ENCODE measurements around the gene HIRA.
"Not testable (repeated sequence)": the region's sequence is repeated elsewhere in the genome, so short reads cannot be mapped to it uniquely, and the experiment has no call there.

Gene HIRA

DNA sequence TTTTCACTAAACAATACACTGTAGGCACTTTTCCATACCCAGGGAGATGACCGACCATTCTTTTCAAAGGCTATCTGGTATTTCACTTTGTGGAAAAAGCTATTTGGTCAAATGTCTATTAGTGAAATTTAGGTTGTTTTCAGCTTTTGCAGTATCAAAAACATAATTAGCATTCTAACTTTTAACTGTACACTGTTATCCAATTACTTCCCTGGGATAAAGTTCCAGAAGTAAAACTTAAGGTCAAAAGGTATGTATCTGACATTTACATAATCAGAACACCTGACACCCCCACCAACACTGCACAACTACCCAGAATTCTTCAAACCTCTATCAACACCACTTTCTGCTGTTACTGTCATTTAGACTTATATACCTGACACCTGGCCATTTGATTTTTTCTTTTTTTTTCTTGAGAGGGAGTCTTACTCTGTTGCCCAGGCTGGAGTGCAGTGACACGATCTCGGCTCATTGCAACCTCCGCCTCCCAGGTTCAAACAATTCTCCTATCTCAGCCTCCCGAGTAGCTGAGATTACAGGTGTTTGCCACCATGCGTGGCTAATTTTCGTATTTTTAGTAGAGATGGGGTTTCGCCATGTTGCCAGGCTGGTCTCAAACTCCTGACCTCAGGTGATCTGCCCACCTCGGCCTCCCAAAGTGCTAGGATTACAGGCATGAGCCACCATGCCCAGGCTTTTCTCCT, 13.9 kb upstream of the HIRA start:
- H3K27me3 ChIP-seq (ENCODE audit: insufficient read depth, low read length); H2AFZ ChIP-seq (ENCODE audit: low read depth, low read length); H3K4me3 ChIP-seq (ENCODE audit: low read length); H3K9me3 ChIP-seq (ENCODE audit: low read length): not testable (repeated sequence)
- H3K36me3 ChIP-seq (ENCODE audit: insufficient read depth, low read length), result peaks cover 38% of the 10 kb centered on the region
- peaks cover 25% of the 10 kb centered on the region for H3K4me1 ChIP-seq (ENCODE audit: insufficient read depth, low read length)

DNA sequence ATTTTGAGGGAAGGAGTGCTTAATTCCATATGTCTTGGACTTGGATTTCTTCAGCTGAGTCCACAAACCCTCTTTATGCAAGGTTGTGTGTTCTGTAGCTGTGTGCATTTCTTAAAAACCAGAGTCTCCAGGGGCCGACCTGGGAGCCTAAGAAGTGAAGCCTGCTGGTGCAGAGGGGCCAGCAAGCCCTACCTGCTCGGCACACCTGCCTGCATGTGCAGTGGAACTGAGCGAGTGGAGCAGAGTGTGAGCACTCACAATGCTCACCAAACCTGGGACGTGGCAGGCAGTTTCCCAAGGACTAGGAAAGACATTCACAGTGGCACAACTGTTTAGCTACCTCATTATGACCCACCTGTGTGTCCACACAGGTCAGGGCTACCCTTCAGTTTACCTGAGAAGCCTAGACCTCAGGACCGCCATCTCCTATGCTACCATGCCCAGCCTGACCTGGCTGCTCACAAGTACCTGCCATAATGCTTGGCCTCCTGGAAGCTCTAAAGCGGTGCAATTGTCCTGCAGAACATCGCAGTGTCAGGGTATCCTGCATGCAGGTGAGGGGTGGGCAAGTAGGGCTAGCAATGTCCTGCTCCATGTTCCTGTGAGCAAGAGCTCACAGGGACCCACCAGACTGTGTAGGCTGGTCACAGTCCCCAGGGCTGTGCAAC, 12.1 kb upstream of the HIRA start:
- peaks cover 28% of the 10 kb centered on the region for H3K36me3 ChIP-seq (ENCODE audit: insufficient read depth, low read length)
- peaks cover 18% of the 10 kb centered on the region for H3K4me1 ChIP-seq (ENCODE audit: insufficient read depth, low read length)
- no peak overlapping the region for H3K4me3 ChIP-seq (ENCODE audit: low read length)
- no peaks in the 10 kb centered on the region for H3K27me3 ChIP-seq (ENCODE audit: insufficient read depth, low read length)
- no peaks in the 10 kb centered on the region for H3K9me3 ChIP-seq (ENCODE audit: low read length)
- no peak overlapping the region for H2AFZ ChIP-seq (ENCODE audit: low read depth, low read length)

DNA sequence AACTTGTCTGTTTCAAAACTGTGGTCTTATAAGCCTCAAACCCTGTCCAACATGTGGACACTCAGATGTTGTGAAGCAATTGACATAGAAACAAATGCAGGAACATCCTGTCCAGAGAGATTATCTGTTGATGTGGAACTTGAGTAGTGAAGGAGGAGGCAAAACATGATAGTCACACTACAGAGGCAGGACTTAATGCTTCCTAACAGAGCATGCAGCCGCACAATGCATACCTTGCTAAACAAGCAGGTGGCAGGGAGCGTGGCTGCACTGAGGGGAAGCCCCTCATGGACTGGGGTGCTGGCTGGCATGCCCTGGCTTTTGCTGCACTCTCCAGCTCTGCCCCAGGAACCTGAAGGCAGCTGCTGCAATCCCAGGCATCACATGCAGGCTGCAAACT, 10.6 kb upstream of the HIRA start:
- H3K36me3 ChIP-seq (ENCODE audit: insufficient read depth, low read length), result peaks cover 34% of the 10 kb centered on the region
- H3K4me1 ChIP-seq (ENCODE audit: insufficient read depth, low read length), result peaks cover 10% of the 10 kb centered on the region
- H3K27me3 ChIP-seq (ENCODE audit: insufficient read depth, low read length), result no peaks in the 10 kb centered on the region
- H2AFZ ChIP-seq (ENCODE audit: low read depth, low read length), result no peak overlapping the region
- no peak overlapping the region for H3K4me3 ChIP-seq (ENCODE audit: low read length)
- H3K9me3 ChIP-seq (ENCODE audit: low read length), result no peaks in the 10 kb centered on the region

DNA sequence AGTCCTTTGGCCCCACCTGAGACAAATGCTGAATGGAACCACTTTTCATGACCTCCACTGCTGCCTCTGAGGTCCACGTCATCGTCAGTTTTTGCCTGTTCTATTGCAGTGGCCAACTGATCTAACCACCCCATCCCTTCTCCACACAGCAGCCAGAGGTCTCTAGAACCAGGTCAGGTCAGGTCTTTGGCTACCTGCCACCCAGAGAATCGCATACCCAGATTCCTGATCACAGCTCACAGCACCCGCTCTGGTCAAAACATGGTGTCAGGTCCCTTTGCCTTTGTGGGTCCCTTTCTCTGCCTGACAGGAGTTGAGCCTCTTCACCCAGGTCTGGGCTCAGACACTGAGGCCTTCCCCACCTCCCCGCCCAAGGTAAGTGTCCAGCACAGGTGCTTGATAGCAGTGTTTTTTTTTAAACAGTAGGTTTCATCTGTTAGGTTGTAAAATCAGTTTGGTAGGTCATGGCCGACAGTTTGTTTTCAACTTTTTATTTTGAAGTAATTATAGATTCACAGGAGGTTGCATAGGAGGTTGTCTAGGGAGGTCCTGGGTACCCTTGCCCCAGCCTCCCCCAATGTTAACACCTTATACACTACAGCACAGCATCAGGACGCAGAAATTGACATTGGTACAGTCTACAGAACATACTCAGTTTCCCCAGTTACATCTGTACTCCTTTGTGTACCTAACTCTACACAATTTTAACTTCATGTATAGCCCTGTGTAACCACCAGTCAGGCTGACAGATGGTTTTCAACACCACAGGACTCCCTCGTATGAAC, 9.1 kb upstream of the HIRA start:
- no peak overlapping the region for H2AFZ ChIP-seq (ENCODE audit: low read depth, low read length)
- H3K4me3 ChIP-seq (ENCODE audit: low read length), result no peak overlapping the region
- H3K4me1 ChIP-seq (ENCODE audit: insufficient read depth, low read length), result no peaks in the 10 kb centered on the region
- no peaks in the 10 kb centered on the region for H3K9me3 ChIP-seq (ENCODE audit: low read length)
- H3K36me3 ChIP-seq (ENCODE audit: insufficient read depth, low read length), result peaks cover 44% of the 10 kb centered on the region
- no peaks in the 10 kb centered on the region for H3K27me3 ChIP-seq (ENCODE audit: insufficient read depth, low read length)

DNA sequence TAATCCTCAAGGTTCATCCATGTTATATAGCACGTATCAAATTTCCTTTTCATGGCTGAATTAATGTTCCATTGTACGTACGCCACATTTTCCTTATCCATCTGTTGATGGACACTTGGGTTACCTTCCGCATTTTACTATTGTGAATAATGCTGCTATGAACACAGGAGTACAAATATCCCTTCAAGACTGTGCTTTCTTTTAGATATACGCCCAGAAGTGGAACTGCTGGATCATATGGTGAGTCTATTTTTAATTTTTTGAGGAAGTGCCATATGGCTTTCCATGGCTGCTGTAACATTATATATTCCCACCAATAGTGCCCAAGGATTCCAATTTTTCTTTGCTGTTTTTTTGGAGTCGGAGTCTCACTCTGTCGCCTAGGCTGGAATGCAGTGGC, 6.8 kb upstream of the HIRA start:
- no peaks in the 10 kb centered on the region for H3K27me3 ChIP-seq (ENCODE audit: insufficient read depth, low read length)
- no peak overlapping the region for H3K4me3 ChIP-seq (ENCODE audit: low read length)
- no peaks in the 10 kb centered on the region for H3K9me3 ChIP-seq (ENCODE audit: low read length)
- peaks cover 41% of the 10 kb centered on the region for H3K36me3 ChIP-seq (ENCODE audit: insufficient read depth, low read length)
- no peak overlapping the region for H2AFZ ChIP-seq (ENCODE audit: low read depth, low read length)
- H3K4me1 ChIP-seq (ENCODE audit: insufficient read depth, low read length), result peaks cover 6% of the 10 kb centered on the region

DNA sequence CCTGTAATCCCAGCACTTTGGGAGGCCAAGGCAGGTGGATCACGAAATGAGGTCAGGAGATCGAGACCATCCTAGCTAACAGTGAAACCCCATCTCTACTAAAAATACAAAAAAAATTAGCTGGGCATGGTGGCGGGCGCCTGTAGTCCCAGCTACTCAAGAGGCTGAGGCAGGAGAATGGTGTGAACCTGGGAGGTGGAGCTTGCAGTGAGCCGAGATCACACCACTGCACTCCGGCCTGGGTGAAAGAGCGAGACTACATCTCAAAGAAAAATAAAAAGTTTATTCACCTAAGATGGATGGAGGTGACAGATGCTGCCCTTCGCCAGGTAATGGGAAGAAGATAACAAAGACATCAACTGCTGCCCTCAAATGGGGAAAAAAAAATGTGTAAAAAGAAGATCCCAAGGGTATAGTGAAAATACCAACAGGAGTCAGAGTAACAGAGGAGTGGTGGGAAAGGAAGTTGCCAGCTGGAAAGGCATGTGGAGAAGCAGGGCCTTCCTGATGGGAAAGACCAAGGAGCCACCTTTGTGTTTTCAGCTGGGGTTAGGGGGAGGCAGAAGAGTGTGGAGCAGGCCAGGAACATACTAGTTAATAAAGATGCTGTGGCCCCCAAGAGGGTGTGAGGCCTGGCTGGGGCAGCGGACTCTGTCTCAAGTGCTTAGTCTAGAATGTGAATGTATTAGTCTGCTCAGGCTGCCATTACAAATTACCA, 5.1 kb upstream of the HIRA start:
- H3K4me3 ChIP-seq (ENCODE audit: low read length); H3K9me3 ChIP-seq (ENCODE audit: low read length); H3K27me3 ChIP-seq (ENCODE audit: insufficient read depth, low read length); H3K4me1 ChIP-seq (ENCODE audit: insufficient read depth, low read length); H2AFZ ChIP-seq (ENCODE audit: low read depth, low read length): not testable (repeated sequence)
- peaks cover 36% of the 10 kb centered on the region for H3K36me3 ChIP-seq (ENCODE audit: insufficient read depth, low read length)

DNA sequence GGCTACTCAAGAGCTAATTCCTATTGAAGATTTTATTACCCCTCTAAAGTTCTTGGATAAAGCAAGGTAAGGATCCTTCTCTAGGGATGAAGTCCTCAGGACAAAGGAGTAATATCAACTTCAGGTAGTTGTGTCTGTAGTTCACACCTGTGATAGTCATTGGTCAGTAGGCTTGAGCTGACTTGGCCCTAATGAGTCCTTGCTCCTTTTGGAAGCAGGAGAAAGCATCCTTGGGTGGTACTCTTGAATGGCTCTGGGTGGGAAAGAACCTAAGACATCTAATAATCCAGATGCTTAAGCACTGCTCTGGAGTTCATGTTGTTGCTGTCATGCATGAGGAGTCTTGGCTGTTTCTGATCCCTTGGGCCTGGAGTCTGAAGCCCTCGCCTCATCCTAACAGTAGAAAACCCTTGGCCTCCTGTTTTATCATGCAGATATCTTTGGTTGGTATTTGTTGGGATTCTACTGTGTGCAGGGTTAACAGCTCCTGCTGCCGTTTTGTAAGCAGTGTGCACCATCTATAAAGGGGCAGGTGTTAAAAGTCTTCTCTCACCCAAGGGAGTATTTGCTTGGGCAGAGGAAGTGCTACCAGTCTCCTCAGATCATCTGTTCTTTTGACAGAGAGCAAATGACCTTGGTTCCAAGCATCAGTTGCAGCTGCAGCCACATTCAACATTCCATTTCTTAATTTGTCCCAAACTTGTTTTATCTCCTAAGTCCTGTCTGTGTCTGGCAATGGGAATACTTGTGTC, 3.5 kb upstream of the HIRA start:
- H3K9me3 ChIP-seq (ENCODE audit: low read length), result no peaks in the 10 kb centered on the region

DNA sequence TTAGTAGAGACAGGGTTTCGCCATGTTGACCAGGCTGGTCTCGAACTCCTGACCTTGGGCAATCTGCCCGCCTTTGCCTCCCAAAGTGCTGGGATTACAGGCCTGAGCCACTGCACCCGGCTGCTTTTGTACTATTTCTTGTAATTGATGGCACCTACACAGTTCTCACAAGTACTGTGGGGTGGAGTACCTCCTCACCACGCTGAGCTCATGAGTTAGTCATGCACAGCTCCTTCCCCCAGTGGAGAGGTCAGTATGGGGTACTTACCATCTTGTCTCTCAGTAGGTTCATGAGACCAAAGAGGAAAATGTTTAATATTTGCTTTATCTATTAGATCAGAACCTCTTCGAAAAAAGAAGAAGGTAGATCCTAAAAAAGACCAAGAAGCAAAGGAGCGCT, 2.9 kb upstream of the HIRA start:
- Histone ChIP-seq H3K27me3 (ENCODE audit: insufficient read depth, low read length) (no peaks in the 10 kb centered on the region), H3K9me3 (ENCODE audit: low read length) (no peaks in the 10 kb centered on the region), H3K36me3 (ENCODE audit: insufficient read depth, low read length) (peaks cover 29% of the 10 kb centered on the region), H3K4me1 (ENCODE audit: insufficient read depth, low read length) (peaks cover 20% of the 10 kb centered on the region), H3K4me3 (ENCODE audit: low read length) (no peak overlapping the region), H2AFZ (ENCODE audit: low read depth, low read length) (no peak overlapping the region)

More for the DNA sequence above, 3.5 kb upstream of the HIRA start:
- H3K4me1 ChIP-seq (ENCODE audit: insufficient read depth, low read length), result peaks cover 14% of the 10 kb centered on the region
- no peak overlapping the region for H2AFZ ChIP-seq (ENCODE audit: low read depth, low read length)
- H3K36me3 ChIP-seq (ENCODE audit: insufficient read depth, low read length), result peaks cover 29% of the 10 kb centered on the region
- H3K4me3 ChIP-seq (ENCODE audit: low read length), result no peak overlapping the region
- H3K27me3 ChIP-seq (ENCODE audit: insufficient read depth, low read length), result no peaks in the 10 kb centered on the region

DNA sequence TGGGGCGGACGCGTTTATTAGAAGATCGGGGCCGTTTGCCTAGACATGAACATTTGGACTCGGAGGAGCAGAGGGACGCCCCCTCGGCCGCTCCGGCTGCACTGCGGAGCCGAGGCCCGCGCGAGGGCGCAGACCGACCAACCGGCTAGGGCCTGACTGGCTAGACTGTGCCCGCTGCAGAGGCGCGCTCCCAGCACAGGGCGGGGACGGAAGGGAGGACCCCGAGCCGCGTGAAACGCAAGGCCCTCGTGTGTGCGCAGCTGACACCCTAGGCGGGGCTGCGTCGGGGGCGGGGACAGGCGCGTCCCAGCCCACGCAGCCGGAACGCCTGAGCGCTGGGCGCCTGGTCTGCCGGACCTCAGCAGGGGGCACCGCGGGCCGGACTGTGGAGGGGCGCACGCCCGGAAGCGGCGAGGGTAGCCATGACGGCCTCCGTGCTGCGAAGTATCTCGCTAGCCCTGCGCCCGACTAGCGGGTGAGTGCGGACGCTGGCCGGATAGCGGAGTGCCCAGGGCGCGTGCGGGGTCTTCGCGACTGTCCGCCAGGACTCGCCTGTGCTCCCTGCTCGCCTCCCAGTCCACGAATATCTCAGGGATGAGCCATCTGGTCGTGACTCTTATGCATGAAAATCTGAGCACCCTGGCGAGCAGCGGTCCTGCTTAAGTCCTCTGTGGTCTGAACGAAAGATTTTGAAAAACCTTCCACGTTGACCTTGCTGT, 759 bp upstream of the HIRA start, which contains the start of gene MRPL40:
MRPL40 (plus strand) TSS at position 413 of the 719 bp plus-strand sequence; CDS start at position 423, 10 bp downstream.
- H3K36me3 ChIP-seq (ENCODE audit: insufficient read depth, low read length), result peaks cover 24% of the 10 kb centered on the region
- peak within 1 kb of the TSS; percentile 76 for H2AFZ ChIP-seq (ENCODE audit: low read depth, low read length)
- peaks cover 20% of the 10 kb centered on the region for H3K4me1 ChIP-seq (ENCODE audit: insufficient read depth, low read length)
- no peaks in the 10 kb centered on the region for H3K27me3 ChIP-seq (ENCODE audit: insufficient read depth, low read length)
- peak within 1 kb of the TSS; percentile 76 for H3K4me3 ChIP-seq (ENCODE audit: low read length)
- no peaks in the 10 kb centered on the region for H3K9me3 ChIP-seq (ENCODE audit: low read length)

DNA sequence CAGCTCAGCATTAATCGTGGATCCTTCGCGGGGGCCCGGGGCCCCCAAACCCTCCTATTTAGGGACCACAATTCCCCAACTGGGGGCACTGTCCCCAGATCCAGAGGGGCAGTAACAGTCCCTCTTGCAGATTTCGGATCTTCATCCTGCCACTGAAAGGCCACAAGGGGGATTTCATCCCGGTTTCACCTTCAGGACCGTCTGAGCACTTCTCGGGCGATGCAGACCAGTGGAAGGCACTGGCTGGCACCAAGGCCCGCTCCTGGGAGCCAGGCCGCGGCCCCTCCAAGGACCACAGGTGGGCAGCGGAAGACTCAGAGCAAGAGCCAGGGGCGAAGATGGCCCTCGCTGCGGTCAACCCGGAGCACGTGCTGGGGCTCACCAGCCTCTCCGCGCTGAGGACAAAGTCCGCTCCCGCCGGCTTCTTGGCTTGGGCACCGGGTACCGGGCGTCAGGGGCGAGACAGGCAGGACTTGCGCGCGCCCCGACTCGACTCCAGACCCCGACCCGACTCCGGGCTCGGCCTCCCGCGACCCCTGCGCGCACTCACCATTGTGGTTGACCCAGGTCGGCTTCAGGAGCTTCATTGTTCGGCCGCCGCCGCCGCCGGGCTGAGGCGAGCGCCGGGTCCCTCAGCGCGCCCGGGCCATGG, 517 bp downstream of the HIRA start:
- Histone ChIP-seq H3K27me3 (ENCODE audit: insufficient read depth, low read length) (no peaks in the 10 kb centered on the region), H3K9me3 (ENCODE audit: low read length) (no peaks in the 10 kb centered on the region), H3K36me3 (ENCODE audit: insufficient read depth, low read length) (peaks cover 17% of the 10 kb centered on the region), H3K4me1 (ENCODE audit: insufficient read depth, low read length) (peaks cover 20% of the 10 kb centered on the region), H3K4me3 (ENCODE audit: low read length) (peak overlapping the region; percentile 76), H2AFZ (ENCODE audit: low read depth, low read length) (no peak overlapping the region)

DNA sequence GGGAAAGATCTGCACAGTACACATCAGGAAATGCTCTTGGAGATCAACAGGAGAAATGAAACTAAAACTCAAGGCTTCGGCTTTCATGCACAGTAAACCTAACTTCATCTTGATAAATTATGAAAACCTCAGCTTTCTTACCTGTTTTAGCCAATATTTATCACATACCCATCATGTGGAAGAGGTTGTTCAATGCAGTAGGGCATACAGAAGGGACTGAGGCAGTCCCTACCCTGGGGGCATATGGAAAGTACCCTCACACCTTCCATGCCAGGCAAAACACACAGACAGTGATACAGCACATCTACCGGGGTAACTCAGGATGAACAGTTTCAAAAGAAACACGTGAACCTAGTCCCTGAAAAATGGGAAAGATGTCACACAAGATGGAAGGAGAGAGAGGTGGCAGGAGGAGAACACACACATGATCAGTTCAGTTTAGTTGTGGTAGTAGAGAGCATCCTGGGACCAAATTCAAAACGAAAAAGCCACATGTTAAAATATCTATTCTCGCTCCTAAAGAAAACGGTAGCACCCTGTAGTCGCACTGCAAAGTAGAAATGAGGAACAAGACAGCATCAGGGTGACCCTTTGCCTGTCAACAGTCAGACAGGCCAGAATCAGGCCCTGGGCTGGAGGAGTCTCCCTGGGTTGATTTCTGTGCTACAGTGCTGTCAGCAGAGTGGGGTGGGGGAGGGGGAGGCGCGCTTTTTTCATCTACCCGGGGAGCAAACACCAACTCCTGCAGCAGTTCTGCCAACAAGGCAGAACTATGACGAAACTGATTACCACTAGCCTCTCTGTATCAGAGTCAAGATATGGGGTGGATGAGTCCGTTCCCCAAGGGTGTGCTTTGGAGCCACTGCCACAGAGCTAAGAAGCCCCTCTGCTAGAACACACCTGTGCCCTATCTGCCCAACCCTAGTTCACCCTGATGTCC, 1.3 kb downstream of the HIRA start:
- no peaks in the 10 kb centered on the region for H3K27me3 ChIP-seq (ENCODE audit: insufficient read depth, low read length)
- peak overlapping the region; percentile 76 for H3K4me3 ChIP-seq (ENCODE audit: low read length)
- no peak overlapping the region for H2AFZ ChIP-seq (ENCODE audit: low read depth, low read length)
- peaks cover 20% of the 10 kb centered on the region for H3K4me1 ChIP-seq (ENCODE audit: insufficient read depth, low read length)
- H3K9me3 ChIP-seq (ENCODE audit: low read length), result no peaks in the 10 kb centered on the region
- H3K36me3 ChIP-seq (ENCODE audit: insufficient read depth, low read length), result peaks cover 10% of the 10 kb centered on the region
